HG03432 (cell line): ENCODE measurements around the gene KLHL17.
A peak's percentile ranks its signal among the peaks of the same experiment; 100 is the strongest.
"Not testable (repeated sequence)": the region's sequence is repeated elsewhere in the genome, so short reads cannot be mapped to it uniquely, and the experiment has no call there.

Experiments used
- ATAC-seq: cut with Tn5 transposase; IDR thresholded peaks from one replicate; pipeline ENCODE4 v1.9.1; 2021; ENCODE audit warnings: mild to moderate bottlenecking, moderate library complexity; ENCODE audit not compliant: unreplicated experiment

KLHL17 gene

GRCh38 chr1:998995-999724 lies 38.8 kb downstream of the KLHL17 start:
- no peak for ATAC-seq

- ATAC-seq = peak; percentile 46
These were observed 39.5 kb downstream of the KLHL17 start, which contains the start of gene HES4 for GRCh38 chr1:999725-1000356. Gene HES4, minus strand, starts transcription at chr1:1000097. Its CDS starts 124 bp downstream, at chr1:999973.

GRCh38 chr1:1000357-1001056 lies 40.1 kb downstream of the KLHL17 start:
- peak; percentile 17 for ATAC-seq

- ATAC-seq = no peak
These were observed 40.8 kb downstream of the KLHL17 start for GRCh38 chr1:1001057-1001783.

GRCh38 chr1:1003618-1004419 lies 43.4 kb downstream of the KLHL17 start:
- no peak for ATAC-seq

GRCh38 chr1:1004420-1004779 lies 44.0 kb downstream of the KLHL17 start:
- no peak for ATAC-seq

- ATAC-seq = no peak
These were observed 44.7 kb downstream of the KLHL17 start for GRCh38 chr1:1004780-1005697.

- no peak for ATAC-seq
These were observed 45.5 kb downstream of the KLHL17 start for GRCh38 chr1:1005774-1006304.

- no peak for ATAC-seq
These were observed 46.1 kb downstream of the KLHL17 start for GRCh38 chr1:1006305-1007159.

GRCh38 chr1:1010131-1010530 lies 49.7 kb downstream of the KLHL17 start:
- not testable (repeated sequence) for ATAC-seq

GRCh38 chr1:1011396-1011949 lies 51.1 kb downstream of the KLHL17 start:
- no peak for ATAC-seq

GRCh38 chr1:1012736-1013104 lies 52.3 kb downstream of the KLHL17 start:
- not testable (repeated sequence) for ATAC-seq

- peak; percentile 84 for ATAC-seq
These were observed 52.9 kb downstream of the KLHL17 start, which contains the start of gene ISG15 for GRCh38 chr1:1013105-1013921. Gene ISG15, plus strand, starts transcription at chr1:1013497. Its CDS starts 77 bp downstream, at chr1:1013574.

GRCh38 chr1:1013922-1014648 lies 53.7 kb downstream of the KLHL17 start:
- no peak for ATAC-seq

GRCh38 chr1:1014799-1015681 lies 54.7 kb downstream of the KLHL17 start:
- ATAC-seq = no peak
